Measurements from ENCODE around the gene MTHFR.

DNA sequence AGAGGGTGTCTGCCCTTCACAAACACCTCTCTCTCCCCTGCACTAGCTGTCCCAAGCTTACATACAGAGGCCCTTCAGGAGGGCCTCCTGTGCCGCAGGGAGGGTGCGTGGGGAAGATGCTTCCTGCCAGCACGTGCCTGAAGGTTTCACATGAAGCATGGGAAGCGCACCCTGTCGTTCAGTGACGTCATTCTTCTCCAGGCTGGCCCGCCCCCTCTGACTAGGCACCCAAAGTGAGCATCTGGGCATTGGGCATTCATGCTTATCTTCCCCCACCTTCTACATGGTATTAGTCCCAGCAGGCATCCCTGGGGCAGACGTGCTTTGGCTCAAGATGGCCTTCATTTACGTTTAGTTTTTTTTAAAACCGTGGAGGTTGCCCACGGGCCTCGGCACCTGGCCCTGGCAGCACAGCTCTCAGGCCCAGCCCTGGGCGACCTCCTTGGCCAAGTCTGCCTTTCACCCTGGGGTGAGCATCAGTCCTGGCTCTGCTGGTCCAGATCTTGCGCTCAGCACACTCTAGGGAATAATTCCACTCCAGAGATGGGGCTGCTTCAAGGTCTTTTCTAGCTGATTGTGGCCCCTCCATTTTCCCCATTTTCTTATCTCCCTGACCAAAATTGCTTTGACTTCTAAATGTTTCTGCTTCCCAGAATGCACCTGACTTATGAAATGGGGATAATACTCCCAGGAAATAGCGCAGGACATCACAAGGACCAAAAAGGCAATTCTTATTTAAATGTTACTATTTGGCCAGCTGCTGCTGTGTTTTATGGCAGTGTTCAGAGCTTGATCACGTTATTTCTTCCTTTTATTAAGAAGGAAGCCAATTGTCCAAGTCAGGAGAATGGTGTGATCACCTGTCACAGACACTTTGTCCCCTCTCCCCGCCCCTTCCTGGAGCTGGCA lies 35.7 kb upstream of the MTHFR start:
- TF ChIP-seq, protein P1, sequence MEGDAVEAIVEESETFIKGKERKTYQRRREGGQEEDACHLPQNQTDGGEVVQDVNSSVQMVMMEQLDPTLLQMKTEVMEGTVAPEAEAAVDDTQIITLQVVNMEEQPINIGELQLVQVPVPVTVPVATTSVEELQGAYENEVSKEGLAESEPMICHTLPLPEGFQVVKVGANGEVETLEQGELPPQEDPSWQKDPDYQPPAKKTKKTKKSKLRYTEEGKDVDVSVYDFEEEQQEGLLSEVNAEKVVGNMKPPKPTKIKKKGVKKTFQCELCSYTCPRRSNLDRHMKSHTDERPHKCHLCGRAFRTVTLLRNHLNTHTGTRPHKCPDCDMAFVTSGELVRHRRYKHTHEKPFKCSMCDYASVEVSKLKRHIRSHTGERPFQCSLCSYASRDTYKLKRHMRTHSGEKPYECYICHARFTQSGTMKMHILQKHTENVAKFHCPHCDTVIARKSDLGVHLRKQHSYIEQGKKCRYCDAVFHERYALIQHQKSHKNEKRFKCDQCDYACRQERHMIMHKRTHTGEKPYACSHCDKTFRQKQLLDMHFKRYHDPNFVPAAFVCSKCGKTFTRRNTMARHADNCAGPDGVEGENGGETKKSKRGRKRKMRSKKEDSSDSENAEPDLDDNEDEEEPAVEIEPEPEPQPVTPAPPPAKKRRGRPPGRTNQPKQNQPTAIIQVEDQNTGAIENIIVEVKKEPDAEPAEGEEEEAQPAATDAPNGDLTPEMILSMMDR (IDR thresholded peaks at IDR 0.05) = no peak
- TF ChIP-seq EP300 (IDR thresholded peaks at IDR 0.05) = no peak
- TF ChIP-seq POLR2A (IDR thresholded peaks at IDR 0.05) = no peak
- TF ChIP-seq POLR2AphosphoS5 (IDR thresholded peaks at IDR 0.05) = no peak

Measured in sigmoid colon (tissue), 4 donors.